GM12873 (cell line): ENCODE measurements around the gene SLAIN2.

ENCODE experiments used
- TF ChIP-seq, protein P1 (sequence below): IDR thresholded peaks from 2 replicates; pipeline ENCODE4 v1.5.1; 2012; ENCODE audit warnings: low read depth, mild to moderate bottlenecking, moderate library complexity, low read length, control low read depth; ENCODE audit not compliant: insufficient read depth; ENCODE audit errors: missing control alignments

Gene SLAIN2

DNA sequence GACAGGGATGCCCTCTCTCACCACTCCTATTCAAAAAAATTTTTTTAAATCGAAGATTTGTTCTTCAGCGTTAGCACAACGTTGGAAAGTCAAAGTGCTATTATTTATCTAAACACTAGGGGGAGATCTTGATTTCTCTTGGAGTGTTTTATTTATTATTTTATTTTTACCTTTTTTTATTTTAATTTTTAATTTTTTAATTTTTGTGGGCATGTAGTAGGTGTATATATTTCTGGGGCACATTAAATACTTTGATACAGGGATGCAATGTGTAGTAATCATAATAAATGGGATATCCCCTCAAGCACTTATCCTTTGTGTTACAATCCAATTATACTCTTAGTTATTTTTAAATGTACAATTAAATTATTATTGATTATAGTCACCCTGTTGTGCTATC lies 104.4 kb downstream of the SLAIN2 start:
- TF ChIP-seq, protein P1, sequence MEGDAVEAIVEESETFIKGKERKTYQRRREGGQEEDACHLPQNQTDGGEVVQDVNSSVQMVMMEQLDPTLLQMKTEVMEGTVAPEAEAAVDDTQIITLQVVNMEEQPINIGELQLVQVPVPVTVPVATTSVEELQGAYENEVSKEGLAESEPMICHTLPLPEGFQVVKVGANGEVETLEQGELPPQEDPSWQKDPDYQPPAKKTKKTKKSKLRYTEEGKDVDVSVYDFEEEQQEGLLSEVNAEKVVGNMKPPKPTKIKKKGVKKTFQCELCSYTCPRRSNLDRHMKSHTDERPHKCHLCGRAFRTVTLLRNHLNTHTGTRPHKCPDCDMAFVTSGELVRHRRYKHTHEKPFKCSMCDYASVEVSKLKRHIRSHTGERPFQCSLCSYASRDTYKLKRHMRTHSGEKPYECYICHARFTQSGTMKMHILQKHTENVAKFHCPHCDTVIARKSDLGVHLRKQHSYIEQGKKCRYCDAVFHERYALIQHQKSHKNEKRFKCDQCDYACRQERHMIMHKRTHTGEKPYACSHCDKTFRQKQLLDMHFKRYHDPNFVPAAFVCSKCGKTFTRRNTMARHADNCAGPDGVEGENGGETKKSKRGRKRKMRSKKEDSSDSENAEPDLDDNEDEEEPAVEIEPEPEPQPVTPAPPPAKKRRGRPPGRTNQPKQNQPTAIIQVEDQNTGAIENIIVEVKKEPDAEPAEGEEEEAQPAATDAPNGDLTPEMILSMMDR, result peak; percentile 25

DNA sequence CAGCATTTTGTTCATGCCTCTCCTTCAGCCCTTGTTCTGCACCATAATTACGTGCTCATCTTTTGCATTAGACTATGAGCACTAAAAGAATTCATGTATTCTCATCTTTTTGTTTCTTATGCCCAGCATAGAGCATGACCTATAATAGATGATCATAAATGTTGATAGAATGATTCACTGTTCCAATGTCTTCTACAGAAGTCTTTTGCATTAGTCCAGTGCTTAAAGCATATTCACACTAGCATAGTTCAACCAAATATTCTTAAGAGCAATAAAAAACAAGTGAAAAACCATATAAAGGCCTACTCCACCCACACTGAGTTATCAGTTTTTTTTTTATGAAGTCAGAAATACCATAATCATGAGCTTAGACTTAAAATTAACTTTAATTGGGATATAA lies 105.3 kb downstream of the SLAIN2 start:
- TF ChIP-seq, protein P1, result no peak

GRCh38 chr4:48449151-48449550 lies 107.8 kb downstream of the SLAIN2 start:
- TF ChIP-seq, protein P1, result no peak

DNA sequence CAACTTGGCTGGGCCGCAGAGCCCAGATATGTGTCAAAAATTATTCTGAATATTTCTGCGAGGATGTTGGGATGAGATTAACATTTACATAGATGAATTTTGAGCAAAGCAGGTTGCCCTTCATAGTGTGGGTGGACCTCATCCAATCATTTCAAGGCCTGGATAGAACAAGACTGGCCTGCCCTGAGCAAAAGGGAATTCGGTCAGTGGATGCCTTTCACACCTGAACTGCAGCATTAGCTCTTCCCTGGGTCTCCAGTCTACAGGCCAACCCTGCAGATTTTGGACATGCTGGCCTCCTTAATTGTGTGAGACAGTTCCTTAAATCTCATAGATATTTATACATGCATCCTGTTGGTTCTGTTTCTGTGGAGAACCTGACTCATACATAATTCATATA lies 109.4 kb downstream of the SLAIN2 start:
- TF ChIP-seq, protein P1, result no peak

GRCh38 chr4:48454591-48454990 lies 113.3 kb downstream of the SLAIN2 start:
- TF ChIP-seq, protein P1, result no peak

- TF ChIP-seq, protein P1, result no peak
These were observed 119.7 kb downstream of the SLAIN2 start for GRCh38 chr4:48461000-48461399.

DNA sequence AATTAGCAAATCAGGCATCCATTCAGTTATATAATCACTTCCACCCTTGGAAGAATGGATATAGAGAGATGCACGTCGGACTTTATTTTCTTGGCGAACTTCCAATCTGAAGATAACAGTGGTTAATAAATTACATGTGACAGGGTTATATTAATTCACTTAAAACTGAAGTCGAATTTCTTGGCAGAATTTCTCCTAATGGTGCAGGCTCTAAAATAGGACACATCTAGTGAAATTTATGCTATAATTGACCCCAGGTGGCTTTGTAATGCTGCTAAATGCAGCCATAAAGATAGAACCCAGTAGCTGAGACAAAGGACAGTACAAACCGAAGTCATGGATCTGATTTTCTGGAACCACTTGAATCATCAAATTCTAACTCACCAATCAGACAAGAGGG lies 121.0 kb downstream of the SLAIN2 start:
- TF ChIP-seq, protein P1, result no peak
